Astrocyte of the cerebellum (primary cell): ENCODE data around the gene NUP62CL.
A peak's percentile ranks its signal among the peaks of the same experiment; 100 is the strongest.

Experiments used
- DNase-seq: peaks from one replicate; pipeline ENCODE4 v3.0.0-alpha.2; 2011; ENCODE audit warnings: low read depth
- H3K4me3 ChIP-seq: 2 replicates; pipeline ENCODE4 v1.5.1; 2011; ENCODE audit warnings: mild to moderate bottlenecking, low read depth, low read length, moderate library complexity
- CTCF ChIP-seq: IDR thresholded peaks from 2 replicates; pipeline ENCODE4 v1.5.1; 2012; ENCODE audit warnings: low read length, low read depth, moderate library complexity, mild to moderate bottlenecking; ENCODE audit errors: missing control alignments
- in situ Hi-C: cut with HindIII; loops from 2 replicates; pipeline ENCODE4 v1.10.0; 2017; ENCODE audit warnings: low sequenced_read_pairs

NUP62CL gene

GRCh38 chrX:107117993-107118321 lies 88.3 kb downstream of the NUP62CL start:
- H3K4me3 ChIP-seq = peak overlapping the region; percentile 65
- in situ Hi-C loops = no loop called here
- no peak for DNase-seq
- TF ChIP-seq CTCF = no peak

- DNase-seq = no peak
These were observed 98.8 kb downstream of the NUP62CL start for GRCh38 chrX:107107459-107107858.

GRCh38 chrX:107102980-107103379 lies 103.3 kb downstream of the NUP62CL start:
- TF ChIP-seq CTCF = no peak
- in situ Hi-C loops = no loop called here
- DNase-seq = no peak
- H3K4me3 ChIP-seq = no peak overlapping the region

More at GRCh38 chrX:107107459-107107858, 98.8 kb downstream of the NUP62CL start:
- no peak overlapping the region for H3K4me3 ChIP-seq
- in situ Hi-C loops = no loop called here
- no peak for TF ChIP-seq CTCF

- DNase-seq = no peak
- no peak overlapping the region for H3K4me3 ChIP-seq
- no peak for TF ChIP-seq CTCF
- in situ Hi-C loops = no loop called here
These were observed 130.1 kb downstream of the NUP62CL start for GRCh38 chrX:107076158-107076557.
